Measurements from ENCODE around the gene MOCS2.

DNA sequence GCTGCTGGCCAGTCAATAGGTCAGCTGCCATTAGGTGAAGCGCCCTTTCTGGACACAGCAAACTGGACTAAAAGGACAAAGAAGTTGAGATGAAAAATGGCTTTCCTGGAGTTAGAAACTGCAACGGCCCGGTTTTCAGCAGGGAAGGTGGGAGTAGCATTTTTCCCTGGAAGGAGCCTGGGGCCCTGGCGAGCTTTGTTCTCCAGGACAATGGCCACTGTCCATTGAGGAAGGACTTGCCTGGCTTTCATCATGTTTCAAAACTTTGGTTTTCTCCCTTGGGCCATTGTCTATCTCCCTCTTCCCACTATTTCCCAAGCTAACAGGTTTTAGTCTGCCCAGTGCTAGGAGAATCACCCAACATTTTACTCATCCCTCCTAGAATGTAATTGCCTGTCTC lies 56.2 kb downstream of the MOCS2 start:
- TF ChIP-seq, protein P1, sequence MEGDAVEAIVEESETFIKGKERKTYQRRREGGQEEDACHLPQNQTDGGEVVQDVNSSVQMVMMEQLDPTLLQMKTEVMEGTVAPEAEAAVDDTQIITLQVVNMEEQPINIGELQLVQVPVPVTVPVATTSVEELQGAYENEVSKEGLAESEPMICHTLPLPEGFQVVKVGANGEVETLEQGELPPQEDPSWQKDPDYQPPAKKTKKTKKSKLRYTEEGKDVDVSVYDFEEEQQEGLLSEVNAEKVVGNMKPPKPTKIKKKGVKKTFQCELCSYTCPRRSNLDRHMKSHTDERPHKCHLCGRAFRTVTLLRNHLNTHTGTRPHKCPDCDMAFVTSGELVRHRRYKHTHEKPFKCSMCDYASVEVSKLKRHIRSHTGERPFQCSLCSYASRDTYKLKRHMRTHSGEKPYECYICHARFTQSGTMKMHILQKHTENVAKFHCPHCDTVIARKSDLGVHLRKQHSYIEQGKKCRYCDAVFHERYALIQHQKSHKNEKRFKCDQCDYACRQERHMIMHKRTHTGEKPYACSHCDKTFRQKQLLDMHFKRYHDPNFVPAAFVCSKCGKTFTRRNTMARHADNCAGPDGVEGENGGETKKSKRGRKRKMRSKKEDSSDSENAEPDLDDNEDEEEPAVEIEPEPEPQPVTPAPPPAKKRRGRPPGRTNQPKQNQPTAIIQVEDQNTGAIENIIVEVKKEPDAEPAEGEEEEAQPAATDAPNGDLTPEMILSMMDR (conservative IDR thresholded peaks at IDR 0.05) = no peak
- TF ChIP-seq EZH2 (IDR thresholded peaks at IDR 0.05; ENCODE audit: low read depth) = no peak
